Gastroesophageal sphincter (tissue), 3 donors: ENCODE results near the gene ACSM2A.

Experiments used
- CTCF ChIP-seq, 4 experiments: fragments of 200-600 bp in 2 of 4; fragments of 450-650 bp in 2 of 4; sonication (generic) in 1 of 4; IDR thresholded peaks; one replicate each; pipeline ENCODE4 v1.5.1; 2017 to 2019; ENCODE audit warnings: antibody characterized with exemption in 4 of 4, mild to moderate bottlenecking in 2 of 4, moderate library complexity in 2 of 4
- POLR2A ChIP-seq, 2 donors: fragments of 450-650 bp; IDR thresholded peaks; one replicate each; pipeline ENCODE4 v1.6.1; 2017; ENCODE audit warnings: antibody characterized with exemption in 2 of 2, mild to moderate bottlenecking in 2 of 2, moderate library complexity in 1 of 2

DNA sequence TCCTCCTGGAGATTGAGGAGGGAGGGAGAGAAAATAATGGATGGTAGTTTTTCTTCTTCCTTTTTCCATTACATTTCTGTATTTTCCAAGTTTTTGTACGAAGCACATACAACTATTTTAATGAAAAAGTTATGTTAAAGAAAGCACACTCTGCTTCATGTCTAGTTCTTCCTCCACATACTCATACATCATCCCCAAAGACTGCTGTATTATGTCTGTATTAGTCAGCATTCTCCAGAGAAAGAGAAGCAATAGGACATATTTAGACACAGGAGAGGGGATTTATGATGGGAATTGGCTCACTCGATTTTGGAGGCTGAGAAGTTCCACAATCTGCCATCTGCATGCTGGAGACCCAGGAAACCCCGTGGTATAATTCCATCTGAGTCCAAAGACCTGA lies 10.1 kb upstream of the ACSM2A start:
- no peak for TF ChIP-seq POLR2A (IDR thresholded peaks at IDR 0.05)
- no peak for TF ChIP-seq CTCF (IDR thresholded peaks at IDR 0.05)
